ENCODE data around the gene MEPCE. TPM values are rescaled to one million over a fixed set of nuclear protein-coding genes. Genes with fewer than 3 reads are reported as not detected.

MEPCE gene
- total RNA-seq, 2 donors from 2014 or later = 32.9 to 48.0 TPM

GRCh38 chr7:100455206-100455605 lies 25.6 kb downstream of the MEPCE start:
- Histone ChIP-seq H3K9ac (ENCODE audit: extremely low read depth, low read length, poor library complexity, severe bottlenecking) (no peak overlapping the region), H3K9me3 (ENCODE audit: control insufficient read depth, low read length) (no peaks in the 10 kb centered on the region), H3K27me3 (ENCODE audit: control insufficient read depth, insufficient read depth, low read length, poor library complexity, severe bottlenecking) (no peaks in the 10 kb centered on the region), H3K4me1 (ENCODE audit: control insufficient read depth, insufficient read depth, low read length) (no peaks in the 10 kb centered on the region), H3K4me3 (ENCODE audit: low read length) (no peak overlapping the region), H3K36me3 (ENCODE audit: control insufficient read depth, insufficient read depth, low read length) (no peaks in the 10 kb centered on the region), H3K27ac (ENCODE audit: low read depth, low read length) (no peak overlapping the region)
- Mint-ChIP-seq H3K9me3 (no peaks in the 10 kb centered on the region), H3K27ac (no peak overlapping the region), H3K36me3 (ENCODE audit: low read depth) (no peaks in the 10 kb centered on the region), H3K4me3 (no peak overlapping the region), H3K27me3 (ENCODE audit: insufficient read depth) (no peaks in the 10 kb centered on the region), H3K4me1 (peaks cover 5% of the 10 kb centered on the region)
- no peak for TF ChIP-seq CTCF (conservative IDR thresholded peaks at IDR 0.05)
- 93 to 97% methylated on average over 2 to 3 of the region's 3 CpGs for WGBS, 2 experiments (ENCODE audit: insufficient coverage in 1 of 2, insufficient read length in 1 of 2)
- no peak for DNase-seq

- Histone ChIP-seq H3K27me3 (ENCODE audit: control insufficient read depth, insufficient read depth, low read length, poor library complexity, severe bottlenecking) (no peaks in the 10 kb centered on the region), H3K4me3 (ENCODE audit: low read length) (no peak overlapping the region), H3K36me3 (ENCODE audit: control insufficient read depth, insufficient read depth, low read length) (no peaks in the 10 kb centered on the region), H3K27ac (ENCODE audit: low read depth, low read length) (no peak overlapping the region), H3K9me3 (ENCODE audit: control insufficient read depth, low read length) (no peaks in the 10 kb centered on the region), H3K9ac (ENCODE audit: extremely low read depth, low read length, poor library complexity, severe bottlenecking) (no peak overlapping the region), H3K4me1 (ENCODE audit: control insufficient read depth, insufficient read depth, low read length) (no peaks in the 10 kb centered on the region)
- 91 to 94% methylated on average over 11 to 14 of the region's 14 CpGs for whole genome bisulfite sequencing, 2 experiments (ENCODE audit: insufficient coverage in 1 of 2, insufficient read length in 1 of 2)
- Mint-ChIP-seq H3K27me3 (ENCODE audit: insufficient read depth) (no peaks in the 10 kb centered on the region), H3K36me3 (ENCODE audit: low read depth) (no peaks in the 10 kb centered on the region), H3K4me3 (no peak overlapping the region), H3K9me3 (no peaks in the 10 kb centered on the region), H3K27ac (no peak overlapping the region), H3K4me1 (peaks cover 5% of the 10 kb centered on the region)
- peak; percentile 67 for DNase-seq
- peak; percentile 49 for TF ChIP-seq CTCF (conservative IDR thresholded peaks at IDR 0.05)
These were observed 26.9 kb downstream of the MEPCE start for GRCh38 chr7:100456562-100456961.

- Histone ChIP-seq H3K27me3 (ENCODE audit: control insufficient read depth, insufficient read depth, low read length, poor library complexity, severe bottlenecking) (no peaks in the 10 kb centered on the region), H3K9me3 (ENCODE audit: control insufficient read depth, low read length) (no peaks in the 10 kb centered on the region), H3K27ac (ENCODE audit: low read depth, low read length) (no peak overlapping the region), H3K4me1 (ENCODE audit: control insufficient read depth, insufficient read depth, low read length) (no peaks in the 10 kb centered on the region), H3K36me3 (ENCODE audit: control insufficient read depth, insufficient read depth, low read length) (no peaks in the 10 kb centered on the region), H3K4me3 (ENCODE audit: low read length) (no peak overlapping the region), H3K9ac (ENCODE audit: extremely low read depth, low read length, poor library complexity, severe bottlenecking) (no peak overlapping the region)
- H3K27me3 Mint-ChIP-seq (ENCODE audit: insufficient read depth) = no peaks in the 10 kb centered on the region
- DNase-seq = no peak
- H3K9me3 Mint-ChIP-seq = no peaks in the 10 kb centered on the region
- H3K27ac Mint-ChIP-seq = no peak overlapping the region
- H3K36me3 Mint-ChIP-seq (ENCODE audit: low read depth) = peaks cover 1% of the 10 kb centered on the region
- no peak for TF ChIP-seq CTCF (conservative IDR thresholded peaks at IDR 0.05)
- no peak overlapping the region for H3K4me3 Mint-ChIP-seq
- WGBS, 2 experiments (ENCODE audit: insufficient coverage in 1 of 2, insufficient read length in 1 of 2) = 90 to 94% methylated on average over 2 to 6 of the region's 6 CpGs
- peaks cover 5% of the 10 kb centered on the region for H3K4me1 Mint-ChIP-seq
These were observed 27.4 kb downstream of the MEPCE start for GRCh38 chr7:100457033-100457432.

Measured in endodermal cell (in vitro differentiated cells).